ENCODE data around the gene OSBPL5.

Gene OSBPL5

GRCh38 chr11:3137486-3138177, 27.5 kb downstream of the OSBPL5 start:
- TF ChIP-seq TCF12 (IDR thresholded peaks at IDR 0.05; ENCODE audit: low read depth) (no peak), NFIC (IDR thresholded peaks at IDR 0.05) (no peak), MAX (IDR thresholded peaks at IDR 0.05) (no peak), EGR1 (IDR thresholded peaks at IDR 0.05) (no peak), YY1 (IDR thresholded peaks at IDR 0.05; ENCODE audit: low read depth) (no peak), ZBTB7A (IDR thresholded peaks at IDR 0.05; ENCODE audit: low read depth) (no peak), CREB1 (IDR thresholded peaks at IDR 0.05; ENCODE audit: low read depth) (no peak), REST (IDR thresholded peaks at IDR 0.05; ENCODE audit: low read depth) (no peak), CEBPB (IDR thresholded peaks at IDR 0.05) (no peak), EP300 (IDR thresholded peaks at IDR 0.05; ENCODE audit: borderline replicate concordance) (no peak), USF1 (IDR thresholded peaks at IDR 0.05) (no peak), TEAD4 (IDR thresholded peaks at IDR 0.05) (no peak), TAF1 (IDR thresholded peaks at IDR 0.05; ENCODE audit: low read depth) (no peak)

- TF ChIP-seq YY1 (IDR thresholded peaks at IDR 0.05; ENCODE audit: low read depth), result no peak
- no peak for TF ChIP-seq RAD21 (IDR thresholded peaks at IDR 0.05; ENCODE audit: low read depth)
- TF ChIP-seq USF1 (IDR thresholded peaks at IDR 0.05), result no peak
- no peak for TF ChIP-seq ZBTB7A (IDR thresholded peaks at IDR 0.05; ENCODE audit: low read depth)
- TF ChIP-seq EGR1 (IDR thresholded peaks at IDR 0.05), result no peak
- TF ChIP-seq FOXM1 (IDR thresholded peaks at IDR 0.05; ENCODE audit: borderline replicate concordance, low read depth), result no peak
- no peak for TF ChIP-seq NFIC (IDR thresholded peaks at IDR 0.05)
- no peak for TF ChIP-seq TAF1 (IDR thresholded peaks at IDR 0.05; ENCODE audit: low read depth)
- TF ChIP-seq MAX (IDR thresholded peaks at IDR 0.05), result no peak
- no peak for TF ChIP-seq EP300 (IDR thresholded peaks at IDR 0.05; ENCODE audit: borderline replicate concordance)
- TF ChIP-seq CEBPB (IDR thresholded peaks at IDR 0.05), result no peak
- TF ChIP-seq TEAD4 (IDR thresholded peaks at IDR 0.05), result no peak
- no peak for TF ChIP-seq CREB1 (IDR thresholded peaks at IDR 0.05; ENCODE audit: low read depth)
- TF ChIP-seq REST (IDR thresholded peaks at IDR 0.05; ENCODE audit: low read depth), result no peak
- no peak for TF ChIP-seq TCF12 (IDR thresholded peaks at IDR 0.05; ENCODE audit: low read depth)
Observed at GRCh38 chr11:3136546-3137455, 28.3 kb downstream of the OSBPL5 start.

- TF ChIP-seq MAX (IDR thresholded peaks at IDR 0.05), result no peak
- peak; percentile 4; the same call in 1 of the 2 replicates for TF ChIP-seq RAD21 (IDR thresholded peaks at IDR 0.05; ENCODE audit: low read depth)
Observed at GRCh38 chr11:3135481-3136440, 29.3 kb downstream of the OSBPL5 start.

- TF ChIP-seq CREB1 (IDR thresholded peaks at IDR 0.05; ENCODE audit: low read depth), result no peak
- no peak for TF ChIP-seq REST (IDR thresholded peaks at IDR 0.05; ENCODE audit: low read depth)
- TF ChIP-seq TCF12 (IDR thresholded peaks at IDR 0.05; ENCODE audit: low read depth), result no peak
- no peak for TF ChIP-seq YY1 (IDR thresholded peaks at IDR 0.05; ENCODE audit: low read depth)
- TF ChIP-seq USF1 (IDR thresholded peaks at IDR 0.05), result no peak
- no peak for TF ChIP-seq CEBPB (IDR thresholded peaks at IDR 0.05)
Observed at GRCh38 chr11:3134651-3135480, 30.2 kb downstream of the OSBPL5 start.

Data from Ishikawa (cell line).